ENCODE results near the gene KLHDC4. TPM values are rescaled to one million over a fixed set of nuclear protein-coding genes. Genes with fewer than 3 reads are reported as not detected.

KLHDC4 gene
- total and polyA plus RNA-seq, 9 of the 15 experiments (the other 6 are each of a cell fraction or from before 2014, with no cell fraction given): 1.3 to 68.1 (median 32.8) TPM

DNA sequence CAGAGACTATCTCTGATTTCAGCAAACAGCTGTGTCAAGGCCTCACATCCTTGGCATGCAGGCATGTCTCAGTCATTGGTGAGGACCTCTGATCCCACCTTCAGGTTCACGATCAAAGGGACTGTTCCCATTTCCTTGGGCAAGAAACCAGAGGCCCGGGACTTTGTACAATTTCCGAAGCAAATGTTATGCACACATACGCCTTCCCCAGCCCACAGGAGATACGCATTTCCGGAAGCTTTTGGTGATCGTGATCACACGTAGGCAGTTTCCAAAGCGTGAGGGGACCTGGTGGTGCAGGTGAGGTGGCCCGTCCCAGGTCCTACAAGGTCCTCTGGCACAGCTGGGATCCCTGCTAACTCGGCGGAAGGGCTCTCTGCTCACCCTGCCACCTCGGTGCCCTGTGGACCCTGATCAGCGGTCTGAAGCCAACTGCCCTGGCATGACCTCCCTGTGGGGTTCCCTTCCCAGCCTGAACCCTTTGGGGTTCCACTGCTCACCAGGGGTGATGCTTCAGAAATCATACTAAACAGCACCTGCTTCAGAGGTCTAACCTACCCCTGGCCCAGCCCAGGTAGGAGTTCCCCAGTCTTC, 28.8 kb upstream of the KLHDC4 start:
- DNase-seq (ENCODE audit: extremely low read depth in 1 of 4, low spot score in 3 of 4) (no peak), FAIRE-seq (no peak), ATAC-seq (no peak)
- intact Hi-C loops (cut with micrococcal nuclease) (no loop called here), in situ Hi-C loops (cut with MboI) (no loop called here)
- Histone ChIP-seq H3K36me3 (ENCODE audit: control insufficient read depth, insufficient read depth, low read length) (no peaks in the 10 kb centered on the region), H3K27me3 (ENCODE audit: control insufficient read depth in 2 of 2, insufficient read depth in 2 of 2, low read length in 2 of 2) (peaks cover 5 to 21% of the 10 kb centered on the region in 2 experiments; a peak in 3 of 5 replicates), H3K9me3 (replicated peaks; ENCODE audit: control insufficient read depth, insufficient read depth, low read depth, low read length) (0 out of 2 replicates have a peak, but pooled peaks cover 2% of the 10 kb centered on the region), H3K9ac (ENCODE audit: insufficient read depth in 1 of 2, low read depth in 2 of 2, low read length in 2 of 2) (0 out of 4 replicates have a peak overlapping the region, but pooled peaks of 1 of the 2 experiments have one; percentile 19), H3K79me2 (ENCODE audit: control insufficient read depth, insufficient read depth, low read length) (no peaks in the 10 kb centered on the region), H3K4me1 (replicated peaks in 1 of 2; ENCODE audit: control insufficient read depth in 2 of 2, insufficient read depth in 2 of 2, low read length in 2 of 2) (peaks cover 2 to 11% of the 10 kb centered on the region in 2 experiments; a peak in 3 of 5 replicates), H4K20me1 (replicated peaks; ENCODE audit: control insufficient read depth, insufficient read depth, low read length) (no peaks in the 10 kb centered on the region), H3K9me1 (ENCODE audit: control insufficient read depth, insufficient read depth, low read length) (no peaks in the 10 kb centered on the region), H3K27ac (ENCODE audit: extremely low read depth, low read depth, low read length) (no peak overlapping the region), H3K4me3 (no peak overlapping the region), H3K4me2 (ENCODE audit: insufficient read depth, low read length) (no peak overlapping the region), H2AFZ (ENCODE audit: low read depth, low read length) (no peak overlapping the region)
- CTCF ChIA-PET (ENCODE audit: low intra/inter-chr PET ratio): no interaction called here
- 29% methylated on average over 14 of the region's 14 CpGs for whole genome bisulfite sequencing (ENCODE audit: insufficient coverage, low coverage, missing lambda C conversion rate)
- no peak for TF ChIP-seq MEF2A (IDR thresholded peaks at IDR 0.05; ENCODE audit: control insufficient read depth, low read depth, low read length)
- BruUV-seq (replicated peaks): no TSS peak
- POLR2A ChIA-PET: interaction anchor here (0.7 to 2.2 kb wide), 4 partner anchors 8 to 14 kb away, joined by 3 to 6 read pairs (median 4); no protein-coding TSS in a partner anchor

DNA sequence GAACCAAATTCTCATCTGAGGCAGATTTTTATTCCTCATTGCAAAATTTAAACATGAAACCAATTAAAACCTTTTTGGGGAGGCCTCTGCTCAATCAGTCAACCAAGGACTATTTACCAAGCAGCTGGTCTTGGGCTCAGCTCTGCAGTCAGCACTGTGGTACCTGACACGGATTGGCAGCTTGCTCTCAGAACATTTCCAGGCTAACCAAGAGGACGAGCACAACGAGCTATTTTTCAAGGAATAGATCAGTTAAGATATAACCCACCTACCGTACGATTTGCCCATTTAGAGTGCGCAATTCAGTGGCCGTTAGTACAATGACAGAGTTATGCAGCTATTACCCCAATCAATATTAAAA, 26.4 kb upstream of the KLHDC4 start:
- no peak overlapping the region for H2AFZ ChIP-seq (ENCODE audit: low read depth, low read length)
- in situ Hi-C loops (cut with MboI) (no loop called here), intact Hi-C loops (cut with micrococcal nuclease) (no loop called here)
- TF ChIP-seq, protein P1, sequence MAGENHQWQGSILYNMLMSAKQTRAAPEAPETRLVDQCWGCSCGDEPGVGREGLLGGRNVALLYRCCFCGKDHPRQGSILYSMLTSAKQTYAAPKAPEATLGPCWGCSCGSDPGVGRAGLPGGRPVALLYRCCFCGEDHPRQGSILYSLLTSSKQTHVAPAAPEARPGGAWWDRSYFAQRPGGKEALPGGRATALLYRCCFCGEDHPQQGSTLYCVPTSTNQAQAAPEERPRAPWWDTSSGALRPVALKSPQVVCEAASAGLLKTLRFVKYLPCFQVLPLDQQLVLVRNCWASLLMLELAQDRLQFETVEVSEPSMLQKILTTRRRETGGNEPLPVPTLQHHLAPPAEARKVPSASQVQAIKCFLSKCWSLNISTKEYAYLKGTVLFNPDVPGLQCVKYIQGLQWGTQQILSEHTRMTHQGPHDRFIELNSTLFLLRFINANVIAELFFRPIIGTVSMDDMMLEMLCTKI (IDR thresholded peaks at IDR 0.05; ENCODE audit: partially characterized antibody): no peak
- 0 out of 2 replicates have a peak, but pooled peaks have one; percentile 1 for TF ChIP-seq ATF7 (IDR thresholded peaks at IDR 0.05)
- no peaks in the 10 kb centered on the region for H3K9me1 ChIP-seq (ENCODE audit: control insufficient read depth, insufficient read depth, low read length)
- H3K36me3 ChIP-seq (ENCODE audit: control insufficient read depth, insufficient read depth, low read length): no peaks in the 10 kb centered on the region
- peaks cover 5 to 21% of the 10 kb centered on the region in 2 experiments; a peak in 3 of 5 replicates for H3K27me3 ChIP-seq (ENCODE audit: control insufficient read depth in 2 of 2, insufficient read depth in 2 of 2, low read length in 2 of 2)
- ChIA-PET CTCF (ENCODE audit: low intra/inter-chr PET ratio) (interaction anchor here (0.6 kb wide), 1 partner anchor 37 kb away, joined by 6 read pairs; no protein-coding TSS in a partner anchor), POLR2A (interaction anchor here (0.7 to 1.4 kb wide), 6 partner anchors 9 to 33 kb away, joined by 3 to 5 read pairs (median 3); no protein-coding TSS in a partner anchor)
- no peak for DNase-seq (ENCODE audit: extremely low read depth in 1 of 4, low spot score in 3 of 4)
- no peak overlapping the region for H3K9ac ChIP-seq (ENCODE audit: insufficient read depth in 1 of 2, low read depth in 2 of 2, low read length in 2 of 2)
- H3K9me3 ChIP-seq (replicated peaks; ENCODE audit: control insufficient read depth, insufficient read depth, low read depth, low read length): no peaks in the 10 kb centered on the region
- H3K4me1 ChIP-seq (replicated peaks in 1 of 2; ENCODE audit: control insufficient read depth in 2 of 2, insufficient read depth in 2 of 2, low read length in 2 of 2): peaks cover 2 to 11% of the 10 kb centered on the region in 2 experiments; a peak in 3 of 5 replicates
- ATAC-seq: no peak
- H3K4me3 ChIP-seq: no peak overlapping the region
- WGBS (ENCODE audit: insufficient coverage, low coverage, missing lambda C conversion rate): 56% methylated on average over 7 of the region's 7 CpGs
- no peaks in the 10 kb centered on the region for H3K79me2 ChIP-seq (ENCODE audit: control insufficient read depth, insufficient read depth, low read length)
- no peak overlapping the region for H3K4me2 ChIP-seq (ENCODE audit: insufficient read depth, low read length)
- no peak for FAIRE-seq
- no peak overlapping the region for H3K27ac ChIP-seq (ENCODE audit: extremely low read depth, low read depth, low read length)
- no peaks in the 10 kb centered on the region for H4K20me1 ChIP-seq (replicated peaks; ENCODE audit: control insufficient read depth, insufficient read depth, low read length)
- no TSS peak for BruUV-seq (replicated peaks)
